CD4-positive, alpha-beta T cell treated with Interleukin-17A for 4 hours (primary cell): ENCODE measurements around the gene AFDN.

ENCODE experiments used
- DNase-seq: peaks from one replicate; pipeline ENCODE4 v3.0.0-alpha.2; 2020; ENCODE audit warnings: mixed read lengths

Gene AFDN

DNA sequence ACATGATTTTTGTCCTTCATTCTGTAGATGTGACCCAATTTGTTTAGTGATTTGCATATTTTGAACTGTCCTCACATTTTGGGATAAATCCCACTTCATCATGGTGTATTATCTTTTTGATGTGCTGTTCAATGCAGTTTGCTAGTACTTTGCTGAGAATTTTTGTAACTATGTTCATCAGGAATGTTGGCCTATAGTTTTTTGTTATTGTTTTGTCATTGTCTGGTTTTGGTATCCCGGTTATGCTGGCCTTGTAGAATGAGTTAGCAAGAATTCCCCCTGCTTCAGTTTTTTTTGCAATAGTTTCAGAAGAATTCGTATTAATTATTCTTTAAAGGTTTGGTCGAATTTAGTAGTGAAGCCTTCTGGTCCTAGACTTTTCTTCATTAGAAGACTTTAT, 182.6 kb downstream of the AFDN start:
- no peak for DNase-seq

DNA sequence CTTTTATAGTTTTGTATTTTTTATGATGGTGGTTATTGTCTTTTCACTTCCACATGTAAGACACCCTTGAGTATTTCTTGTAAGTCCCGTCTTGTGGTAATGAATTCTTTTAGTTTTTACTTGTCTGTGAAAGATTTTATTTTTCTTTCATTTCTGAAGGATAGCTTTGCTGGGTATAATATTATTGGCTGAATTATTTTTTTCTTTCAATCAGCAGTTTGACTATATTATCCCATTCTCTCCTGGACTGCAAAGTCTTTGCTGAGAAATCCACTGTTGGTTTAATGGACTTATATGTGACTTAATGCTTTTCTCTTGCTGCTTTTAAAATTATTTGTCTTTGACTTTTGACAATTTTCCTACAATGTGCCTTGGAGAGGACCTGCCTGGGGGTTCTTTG, 184.6 kb downstream of the AFDN start:
- no peak for DNase-seq

DNA sequence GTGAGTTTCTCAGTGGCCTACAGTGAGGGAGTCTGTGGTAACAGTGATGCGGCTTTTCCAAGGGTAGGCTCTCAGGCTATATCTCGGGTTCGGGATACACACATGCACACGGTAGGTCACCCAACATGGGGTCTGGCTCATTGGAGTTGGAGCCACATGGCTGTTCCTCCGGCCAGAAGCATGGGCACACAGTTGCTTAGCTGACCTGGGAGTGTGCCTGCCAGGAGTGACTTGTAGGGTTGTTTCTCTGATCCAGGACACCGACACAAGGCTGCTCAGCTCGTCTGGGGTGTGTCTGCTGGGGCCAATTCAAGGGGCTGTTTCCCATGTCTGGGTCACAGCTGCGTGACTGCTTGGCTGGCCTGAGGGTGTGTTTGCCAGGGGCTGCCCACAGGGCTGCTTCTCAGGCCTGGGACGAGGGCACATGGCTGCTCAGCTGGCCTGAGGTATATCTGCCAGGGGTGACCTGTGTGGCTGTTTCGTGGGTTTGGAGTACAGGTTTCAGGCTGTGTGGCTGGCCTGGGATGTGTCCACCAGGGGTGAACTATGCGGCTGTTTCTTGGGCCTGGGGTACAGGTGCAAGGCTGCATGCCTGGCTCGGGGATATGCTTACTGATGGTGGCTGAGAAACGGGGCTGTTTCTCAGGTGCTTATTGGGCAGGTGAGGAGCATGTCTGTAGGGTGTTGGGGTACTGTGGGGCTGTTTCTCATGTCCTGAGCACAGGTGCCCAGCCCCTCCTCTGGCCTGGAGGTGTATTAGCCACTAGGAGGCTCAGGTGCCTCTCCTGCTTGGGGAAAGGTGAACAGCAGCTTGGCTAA, 185.9 kb downstream of the AFDN start:
- no peak for DNase-seq

DNA sequence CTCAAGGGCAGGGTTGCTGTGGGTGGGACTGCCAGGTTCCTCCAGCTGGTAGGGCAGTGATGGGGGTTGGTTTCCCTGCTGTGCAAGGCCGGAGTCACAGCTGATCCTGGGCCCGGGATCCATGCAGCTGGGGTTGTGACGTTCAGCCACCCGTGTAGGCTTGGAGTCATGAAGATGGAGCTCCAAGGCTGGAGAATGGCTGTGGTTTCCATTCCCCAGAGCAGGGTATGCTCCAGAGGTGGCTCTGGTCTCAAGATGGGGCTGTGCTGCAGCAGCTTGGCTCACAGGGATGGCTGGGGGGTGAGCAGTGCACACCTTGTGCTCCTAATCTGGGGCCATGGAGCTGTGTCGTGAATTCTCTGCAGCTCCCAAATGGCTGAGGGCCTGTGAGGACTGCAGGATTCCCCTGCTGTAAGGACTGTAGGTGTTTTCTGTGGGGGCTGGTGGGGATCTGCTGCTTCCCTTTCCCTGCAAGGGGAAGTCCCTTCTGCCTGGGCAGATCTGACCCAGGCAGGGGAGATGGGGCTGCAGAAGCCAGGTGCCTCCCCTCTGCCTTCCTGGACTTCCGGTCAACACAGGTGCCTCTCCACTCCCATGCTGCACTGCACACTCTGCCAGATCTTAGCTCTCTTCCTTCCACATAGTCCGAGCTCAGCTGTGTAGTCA, 186.7 kb downstream of the AFDN start:
- DNase-seq: no peak

DNA sequence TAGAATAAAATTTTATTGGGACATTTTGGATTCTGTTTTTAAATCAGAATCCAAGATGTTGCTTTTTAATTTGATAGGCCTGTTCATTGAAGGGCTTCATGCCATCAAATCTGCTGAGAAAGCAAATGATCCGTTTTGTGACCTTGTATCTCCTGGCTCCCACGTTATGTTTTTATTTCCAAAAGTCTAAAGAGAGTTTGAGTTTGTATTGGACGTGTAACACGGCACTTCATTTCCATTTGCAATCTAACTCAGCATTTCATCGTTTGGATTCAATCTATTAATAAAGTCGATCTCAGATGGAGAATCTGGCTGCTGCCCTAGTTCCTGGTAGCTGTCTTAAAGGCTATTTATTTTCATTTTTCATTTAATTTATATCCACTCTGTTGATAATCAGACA, 187.7 kb downstream of the AFDN start:
- no peak for DNase-seq

DNA sequence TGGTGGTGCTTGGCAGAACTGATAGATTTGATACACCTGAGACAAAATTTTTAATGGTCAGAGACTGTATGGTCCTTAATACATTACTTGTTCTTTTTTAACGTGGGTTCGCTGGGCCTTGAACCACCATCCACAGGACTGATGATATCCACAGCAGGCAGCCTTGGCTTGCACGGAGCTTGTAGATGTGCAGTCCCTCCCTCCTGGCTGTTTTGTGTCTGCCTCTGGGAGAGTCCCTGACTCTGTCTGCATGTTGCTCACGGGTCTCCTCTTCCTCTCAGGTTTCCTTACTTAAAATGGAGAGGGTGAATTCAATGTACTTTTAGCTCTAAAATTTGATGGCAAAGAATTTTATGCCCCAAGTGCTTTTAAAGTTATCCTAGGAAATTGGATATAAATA, 188.3 kb downstream of the AFDN start:
- no peak for DNase-seq

DNA sequence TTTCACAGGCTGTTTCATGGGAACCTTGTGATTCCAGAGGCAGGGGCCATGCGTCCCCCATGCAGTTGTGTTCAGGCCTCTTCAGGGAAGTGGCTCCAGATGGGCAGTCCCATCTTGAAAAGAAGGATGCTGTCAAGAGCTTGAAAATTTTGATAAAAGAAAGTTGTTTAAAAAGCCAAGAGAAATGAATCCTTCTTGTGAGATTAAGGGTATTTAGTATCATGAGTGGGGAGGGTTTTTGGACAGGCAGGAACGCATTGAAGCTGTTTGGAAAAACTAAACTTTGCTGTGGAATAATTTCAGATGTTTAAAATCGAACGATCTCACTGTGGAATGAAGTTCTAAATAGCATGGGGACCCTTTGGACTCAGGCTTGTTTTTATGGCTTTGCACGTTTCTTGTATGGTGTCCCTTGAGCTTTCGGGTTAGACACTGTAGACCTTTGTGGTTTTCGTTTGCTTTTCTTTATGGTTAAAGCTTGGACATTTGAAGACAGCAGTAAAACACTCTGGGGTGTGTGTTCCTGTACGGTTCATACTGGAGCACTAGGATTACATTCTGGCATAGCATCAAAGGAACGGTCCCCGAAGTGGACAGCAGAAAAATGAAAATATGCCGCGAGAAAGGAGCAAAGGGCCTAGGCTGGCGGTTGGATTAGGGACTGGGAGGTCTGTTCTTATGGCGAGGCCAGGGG, 188.9 kb downstream of the AFDN start:
- no peak for DNase-seq

DNA sequence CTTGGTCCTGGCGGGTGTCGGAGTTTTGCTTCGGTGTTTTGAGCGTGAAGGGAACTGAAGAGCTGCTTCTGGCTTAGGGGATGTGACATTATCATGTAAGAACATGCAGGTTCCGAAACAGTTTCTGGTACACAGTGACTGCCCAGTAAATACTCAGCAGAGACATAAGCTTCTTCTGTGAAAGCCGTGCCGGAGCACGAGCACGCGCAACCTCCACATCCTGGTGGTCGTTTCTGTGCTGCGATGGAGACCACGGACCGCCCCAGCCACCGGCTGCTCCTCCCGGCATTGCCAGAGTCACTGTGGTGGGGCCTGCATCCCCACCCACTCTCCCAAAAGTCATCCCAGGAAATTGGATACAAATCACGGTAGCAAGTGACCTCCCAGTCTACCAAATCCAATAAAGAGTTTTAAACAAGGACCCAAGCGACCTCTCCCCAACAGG, 189.5 kb downstream of the AFDN start:
- DNase-seq: no peak

DNA sequence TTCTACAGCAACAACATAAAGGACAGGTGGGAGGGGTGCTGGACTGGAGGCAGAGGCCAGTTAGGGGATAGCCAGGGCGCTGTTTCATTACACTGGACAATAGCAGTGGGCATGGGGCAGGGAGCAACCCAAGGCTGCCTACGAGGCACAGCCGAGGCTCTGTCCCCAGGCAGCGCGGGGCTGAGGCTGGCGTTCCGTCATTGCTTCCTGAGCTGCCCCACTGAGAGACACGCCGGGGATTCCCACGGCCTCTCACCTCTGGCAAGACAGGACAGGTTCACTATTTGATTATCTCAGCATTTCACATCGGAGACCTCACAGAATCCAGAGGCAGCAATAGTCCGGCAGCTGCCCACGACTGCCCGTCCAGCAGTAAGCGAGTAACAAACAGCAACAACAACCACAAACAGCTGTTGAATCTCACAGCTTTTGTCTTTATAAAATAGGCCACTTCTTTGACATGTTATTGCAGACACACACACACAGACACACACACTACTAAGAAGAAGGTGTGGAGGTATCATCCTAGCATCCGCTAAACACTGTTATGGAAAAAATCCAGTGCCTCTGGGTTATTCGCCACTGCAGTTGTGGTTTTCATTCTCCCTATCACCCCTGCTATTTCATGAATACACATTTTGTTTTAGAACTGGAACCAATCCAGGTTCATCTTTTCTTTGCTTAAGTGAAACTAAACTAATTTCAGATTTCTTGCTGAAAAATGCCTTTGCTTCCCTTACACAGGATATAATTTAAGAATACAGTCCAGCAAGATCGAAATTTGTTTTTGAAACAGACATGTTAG, 190.2 kb downstream of the AFDN start:
- DNase-seq: no peak

DNA sequence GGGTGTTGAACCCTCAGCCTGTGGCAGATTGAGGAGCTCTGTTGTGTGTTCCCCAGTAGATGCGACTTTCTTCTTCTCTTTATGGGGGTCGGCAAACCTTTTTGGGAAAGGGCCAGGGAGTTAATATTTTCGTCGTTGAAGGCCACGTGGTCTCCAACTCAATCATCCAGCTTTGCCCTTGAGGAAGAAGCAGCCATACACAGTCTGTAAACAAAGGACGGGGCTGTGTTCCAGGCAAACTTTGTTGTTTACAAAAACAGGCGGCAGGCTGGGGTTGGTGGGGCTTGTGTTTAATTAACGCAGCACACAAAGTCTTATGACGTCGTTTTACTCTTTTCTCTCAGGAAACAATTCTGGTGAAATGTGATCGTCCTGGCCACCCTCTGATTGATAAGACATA, 190.9 kb downstream of the AFDN start:
- no peak for DNase-seq

DNA sequence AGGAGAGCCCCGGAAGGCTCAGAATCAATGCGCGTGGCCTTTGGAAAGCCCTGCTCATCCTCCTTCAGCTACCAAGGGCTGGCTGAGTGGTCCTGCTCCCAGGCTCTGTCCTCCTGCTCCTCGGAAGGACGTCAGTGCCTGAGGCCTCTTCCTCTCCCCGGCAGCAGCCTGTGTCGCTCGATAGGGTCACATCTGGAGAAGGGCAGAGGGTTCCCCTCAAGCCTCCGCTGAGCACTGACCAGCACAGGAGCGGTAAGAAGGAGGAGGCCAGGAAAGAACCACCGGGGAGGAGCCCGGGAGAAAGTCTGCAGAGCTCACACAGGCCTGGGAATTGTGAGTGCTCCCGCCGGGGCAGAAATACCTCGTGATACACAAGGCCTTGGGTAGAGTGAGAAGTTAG, 192.0 kb downstream of the AFDN start:
- DNase-seq: no peak

DNA sequence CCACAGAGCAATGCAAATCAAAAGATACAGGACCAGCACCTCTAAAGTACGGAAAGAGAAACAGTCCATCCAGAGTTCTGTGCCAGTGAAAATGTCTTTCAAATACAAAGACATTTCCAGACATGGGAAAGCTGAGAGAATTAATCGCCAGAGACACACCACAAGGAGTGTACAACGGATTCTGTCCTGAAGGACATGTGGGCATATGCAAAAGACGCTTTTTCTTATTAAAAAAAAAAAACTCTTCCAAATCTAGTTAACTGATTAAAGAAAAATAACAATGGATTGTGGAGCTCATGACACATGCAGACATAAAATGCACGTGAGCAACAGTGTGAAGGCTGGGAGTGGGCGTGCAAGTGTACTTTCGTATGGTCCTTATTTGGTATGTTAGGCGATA, 193.5 kb downstream of the AFDN start:
- DNase-seq: no peak

DNA sequence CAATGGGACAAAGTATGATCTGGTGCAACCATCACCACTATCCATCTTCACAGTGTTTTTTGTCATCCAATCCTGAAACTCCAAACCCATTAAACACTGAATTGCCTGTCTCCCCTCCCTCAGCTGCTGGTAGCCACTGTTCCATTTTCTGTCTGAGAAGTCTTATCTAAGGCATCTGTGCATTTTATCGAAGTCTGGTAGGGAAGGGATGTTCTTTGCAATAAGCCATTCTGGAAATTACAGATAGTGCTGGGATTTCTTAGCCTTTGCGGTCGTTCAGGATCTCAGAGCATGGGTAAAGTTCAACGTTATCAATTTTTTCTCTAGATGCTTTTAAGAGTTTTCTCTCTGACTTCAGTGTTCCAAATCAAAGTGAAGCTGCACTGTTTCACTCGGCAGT, 194.9 kb downstream of the AFDN start:
- no peak for DNase-seq
